HepG2 (cell line): ENCODE data around the gene LCN12. TPM values are rescaled to one million over a fixed set of nuclear protein-coding genes. Genes with fewer than 3 reads are reported as not detected.

Source experiments
- AHR ChIP-seq: IDR thresholded peaks from 2 replicates; pipeline ENCODE4 v1.6.1; 2018; ENCODE audit warnings: missing genetic modification reagents, missing compliant biosample characterization
- AKNA ChIP-seq: sonication (generic); formaldehyde crosslinking; IDR thresholded peaks from 2 replicates; pipeline ENCODE4 v1.4.0; 2020; ENCODE audit warnings: missing genetic modification reagents, borderline replicate concordance
- CENPT ChIP-seq: sonication (generic); formaldehyde crosslinking; IDR thresholded peaks from 2 replicates; pipeline ENCODE4 v1.8.0; 2022; ENCODE audit warnings: low read depth, mild to moderate bottlenecking, moderate library complexity, missing genetic modification reagents
- ERF ChIP-seq: IDR thresholded peaks from 2 replicates; pipeline ENCODE4 v1.6.1; 2018; ENCODE audit warnings: missing biosample characterization, missing genetic modification reagents
- FOXO1 ChIP-seq: sonication (generic); formaldehyde crosslinking; IDR thresholded peaks from 2 replicates; pipeline ENCODE4 v1.4.0; 2020; ENCODE audit warnings: missing genetic modification reagents
- KDM1A ChIP-seq: IDR thresholded peaks from 2 replicates; pipeline ENCODE4 v1.6.1; 2016; ENCODE audit warnings: missing compliant biosample characterization
- NFE2L1 ChIP-seq: sonication (generic); formaldehyde crosslinking; IDR thresholded peaks from 2 replicates; pipeline ENCODE4 v1.4.0; 2020; ENCODE audit warnings: missing genetic modification reagents, mild to moderate bottlenecking, borderline replicate concordance
- ZBTB37 ChIP-seq: sonication (generic); formaldehyde crosslinking; IDR thresholded peaks from 2 replicates; pipeline ENCODE4 v1.4.0; 2020; ENCODE audit warnings: mild to moderate bottlenecking, missing genetic modification reagents
- ZC3H13 ChIP-seq: sonication (generic); formaldehyde crosslinking; IDR thresholded peaks from 2 replicates; pipeline ENCODE4 v1.8.1; 2023; ENCODE audit warnings: mild to moderate bottlenecking, missing genetic modification reagents, moderate library complexity
- ZFP36 ChIP-seq: fragments of 150-350 bp; IDR thresholded peaks from 2 replicates; pipeline ENCODE4 v1.6.1; 2018; ENCODE audit warnings: borderline replicate concordance, low read length, low read depth; ENCODE audit not compliant: partially characterized antibody
- ZMYM4 ChIP-seq: sonication (generic); formaldehyde crosslinking; IDR thresholded peaks from 2 replicates; pipeline ENCODE4 v1.8.1; 2023; ENCODE audit warnings: mild to moderate bottlenecking, missing genetic modification reagents
- ZNF430 ChIP-seq: sonication (generic); formaldehyde crosslinking; IDR thresholded peaks from 2 replicates; pipeline ENCODE4 v1.9.0; 2021; ENCODE audit warnings: mild to moderate bottlenecking, missing genetic modification reagents
- ZNF569 ChIP-seq: sonication (generic); formaldehyde crosslinking; IDR thresholded peaks from 2 replicates; pipeline ENCODE4 v1.5.0; 2020; ENCODE audit warnings: mild to moderate bottlenecking, missing genetic modification reagents, moderate library complexity, borderline replicate concordance
- ZXDC ChIP-seq: sonication (generic); formaldehyde crosslinking; IDR thresholded peaks from 2 replicates; pipeline ENCODE4 v1.5.0; 2020; ENCODE audit warnings: mild to moderate bottlenecking, missing genetic modification reagents
- polyA plus RNA-seq, 8 experiments: library from polyadenylated mRNA; depleted of rRNA in 3 of 8; stranded (reverse) in 7 of 8; unstranded in 1 of 8; fragments of >200 nt; fragmentation: Illumina TruSeq in 4 of 8; extraction: Trizol in 4 of 8; gene quantifications; 2 replicates each; pipeline versions ENCODE4 v1.2.1 to v1.2.3, GENCODE V29; 2011 to 2016; ENCODE audit warnings: low read depth in 4 of 8, missing spikeins in 1 of 8, mixed read lengths in 1 of 8; ENCODE audit not compliant: insufficient read depth in 1 of 8
- total RNA-seq, 5 experiments: library from RNA; depleted of rRNA; stranded (reverse); fragments of >200 nt; fragmentation: Illumina TruSeq; extraction: Trizol; gene quantifications; 2 replicates each; pipeline ENCODE4 v1.2.3, GENCODE V29; 2016; ENCODE audit warnings: low read depth in 1 of 5
- TF ChIP-seq, protein P1 (sequence below): sonication (generic); formaldehyde crosslinking; IDR thresholded peaks from 2 replicates; pipeline ENCODE4 v1.5.0; 2020; ENCODE audit warnings: mild to moderate bottlenecking, missing genetic modification reagents

Gene LCN12
- total and polyA plus RNA-seq, 2 of the 13 experiments (the other 11 are each of a cell fraction or from before 2014, with no cell fraction given) = 3.4 to 6.9 TPM

GRCh38 chr9:136944519-136945332, 7.3 kb upstream of the LCN12 start, which contains the start of the genes C8G and FBXW5 (continued):
- TF ChIP-seq ZXDC (CRISPR knock-in tag) (no peak), ZC3H13 (CRISPR knock-in tag) (0 out of 2 replicates have a peak, but pooled peaks have one; percentile 55), ZBTB37 (no peak), KDM1A (peak; percentile 36; the same call in 1 of the 2 replicates), FOXO1 (CRISPR knock-in tag) (0 out of 2 replicates have a peak, but pooled peaks have one; percentile 27), ZMYM4 (CRISPR knock-in tag) (peak; percentile 65; the same call in 1 of the 2 replicates), AKNA (CRISPR knock-in tag) (no peak), ERF (CRISPR knock-in tag) (peak; percentile 84), ZFP36 (peak; percentile 52), CENPT (CRISPR knock-in tag) (no peak), ZNF569 (CRISPR knock-in tag) (no peak), ZNF430 (CRISPR knock-in tag) (peak; percentile 34; the same call in 1 of the 2 replicates), NFE2L1 (no peak), AHR (CRISPR knock-in tag) (no peak; the same call in 1 of the 2 replicates)
- TF ChIP-seq, protein P1, sequence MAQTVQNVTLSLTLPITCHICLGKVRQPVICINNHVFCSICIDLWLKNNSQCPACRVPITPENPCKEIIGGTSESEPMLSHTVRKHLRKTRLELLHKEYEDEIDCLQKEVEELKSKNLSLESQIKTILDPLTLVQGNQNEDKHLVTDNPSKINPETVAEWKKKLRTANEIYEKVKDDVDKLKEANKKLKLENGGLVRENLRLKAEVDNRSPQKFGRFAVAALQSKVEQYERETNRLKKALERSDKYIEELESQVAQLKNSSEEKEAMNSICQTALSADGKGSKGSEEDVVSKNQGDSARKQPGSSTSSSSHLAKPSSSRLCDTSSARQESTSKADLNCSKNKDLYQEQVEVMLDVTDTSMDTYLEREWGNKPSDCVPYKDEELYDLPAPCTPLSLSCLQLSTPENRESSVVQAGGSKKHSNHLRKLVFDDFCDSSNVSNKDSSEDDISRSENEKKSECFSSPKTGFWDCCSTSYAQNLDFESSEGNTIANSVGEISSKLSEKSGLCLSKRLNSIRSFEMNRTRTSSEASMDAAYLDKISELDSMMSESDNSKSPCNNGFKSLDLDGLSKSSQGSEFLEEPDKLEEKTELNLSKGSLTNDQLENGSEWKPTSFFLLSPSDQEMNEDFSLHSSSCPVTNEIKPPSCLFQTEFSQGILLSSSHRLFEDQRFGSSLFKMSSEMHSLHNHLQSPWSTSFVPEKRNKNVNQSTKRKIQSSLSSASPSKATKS = no peak
